Activated CD8-positive, alpha-beta memory T cell treated with anti-CD3 and anti-CD28 coated beads for 4 hours (primary cell): ENCODE data around the gene HERPUD1.
"Not testable (repeated sequence)": the region's sequence is repeated elsewhere in the genome, so short reads cannot be mapped to it uniquely, and the experiment has no call there.

ENCODE experiments used
- DNase-seq, 2 donors: peaks; one replicate each; pipeline ENCODE4 v3.0.0-alpha.2; 2020; ENCODE audit warnings: low read depth in 2 of 2

The HERPUD1 gene, protein sequence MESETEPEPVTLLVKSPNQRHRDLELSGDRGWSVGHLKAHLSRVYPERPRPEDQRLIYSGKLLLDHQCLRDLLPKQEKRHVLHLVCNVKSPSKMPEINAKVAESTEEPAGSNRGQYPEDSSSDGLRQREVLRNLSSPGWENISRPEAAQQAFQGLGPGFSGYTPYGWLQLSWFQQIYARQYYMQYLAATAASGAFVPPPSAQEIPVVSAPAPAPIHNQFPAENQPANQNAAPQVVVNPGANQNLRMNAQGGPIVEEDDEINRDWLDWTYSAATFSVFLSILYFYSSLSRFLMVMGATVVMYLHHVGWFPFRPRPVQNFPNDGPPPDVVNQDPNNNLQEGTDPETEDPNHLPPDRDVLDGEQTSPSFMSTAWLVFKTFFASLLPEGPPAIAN

DNA sequence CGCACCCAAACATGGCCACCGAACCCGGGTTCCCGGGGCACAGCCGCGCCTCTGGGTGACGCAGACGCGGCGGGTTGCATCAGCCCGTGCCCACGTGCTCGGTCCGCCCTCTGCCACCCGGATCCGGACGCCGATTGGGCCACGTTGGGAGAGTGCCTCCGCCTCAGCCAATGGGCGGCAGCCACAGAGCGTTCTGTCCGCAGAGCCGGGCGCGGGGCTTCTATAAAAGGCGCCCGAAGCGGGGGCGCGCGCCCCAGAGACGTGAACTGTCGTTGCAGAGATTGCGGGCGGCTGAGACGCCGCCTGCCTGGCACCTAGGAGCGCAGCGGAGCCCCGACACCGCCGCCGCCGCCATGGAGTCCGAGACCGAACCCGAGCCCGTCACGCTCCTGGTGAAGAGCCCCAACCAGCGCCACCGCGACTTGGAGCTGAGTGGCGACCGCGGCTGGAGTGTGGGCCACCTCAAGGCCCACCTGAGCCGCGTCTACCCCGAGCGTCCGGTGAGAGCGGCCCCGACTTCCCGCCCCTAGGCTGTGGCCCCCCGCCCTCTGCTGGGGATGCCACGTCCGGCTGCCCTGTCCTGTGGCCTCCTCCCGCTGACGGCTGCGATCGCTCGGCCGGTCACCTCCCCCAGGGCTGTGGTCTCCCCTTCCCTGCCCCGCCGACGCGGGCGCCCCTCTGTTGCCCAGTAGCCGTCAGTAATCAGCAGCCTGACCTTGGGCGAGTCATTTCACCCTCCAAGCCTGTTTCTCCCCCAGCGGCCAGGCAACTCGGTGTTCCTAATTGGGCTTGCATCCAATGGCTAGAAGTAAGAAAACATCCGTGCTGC lies at the start of gene HERPUD1:
Gene HERPUD1, plus strand, starts transcription at position 251 of the 829 bp plus-strand sequence. Its CDS starts 103 bp downstream, at position 354.
- peak; percentile 98 for DNase-seq

DNA sequence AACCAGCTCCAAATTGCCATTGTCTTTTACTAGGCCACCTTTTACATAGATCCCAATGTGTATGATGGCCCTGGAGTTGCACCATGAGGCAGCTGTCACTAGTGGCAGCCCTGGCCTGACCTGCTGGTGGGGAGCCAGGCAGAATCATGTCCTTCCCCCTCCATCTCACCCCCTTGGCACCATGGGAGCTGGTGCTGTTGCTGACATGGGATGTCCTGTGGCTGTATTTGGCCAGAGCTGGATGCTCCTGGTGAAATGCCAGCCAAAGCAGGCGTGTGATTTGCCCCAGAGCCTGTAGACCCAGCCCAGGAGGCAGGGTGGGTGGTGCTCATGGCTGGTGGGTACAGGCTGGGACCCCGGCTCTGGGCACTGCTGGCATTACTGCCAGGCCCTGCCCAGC lies 48.4 kb upstream of the HERPUD1 start:
- no peak for DNase-seq

DNA sequence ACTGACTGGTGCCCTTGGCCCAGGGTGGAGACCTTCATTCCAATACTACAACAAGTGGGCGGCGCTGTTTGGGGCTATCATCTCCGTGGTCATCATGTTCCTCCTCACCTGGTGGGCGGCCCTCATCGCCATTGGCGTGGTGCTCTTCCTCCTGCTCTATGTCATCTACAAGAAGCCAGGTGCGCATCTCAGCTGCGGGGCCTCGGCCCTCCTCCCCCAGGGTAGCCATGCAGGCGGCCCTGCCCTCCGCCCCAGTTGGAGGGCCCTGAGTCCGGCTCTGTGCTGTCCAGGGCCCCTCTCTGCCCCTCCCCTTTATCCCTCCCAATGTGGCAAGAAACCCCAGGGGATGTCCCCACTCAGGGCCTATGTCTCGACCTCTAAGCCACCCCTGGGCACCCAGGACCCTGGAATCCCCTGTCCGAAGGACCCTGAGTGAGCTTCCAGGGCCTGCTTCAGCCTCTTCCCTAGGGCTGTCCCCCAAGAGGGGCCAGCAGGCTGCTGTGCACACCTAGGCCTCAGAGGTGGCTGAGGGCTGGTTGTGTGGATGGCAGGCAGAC lies 47.8 kb upstream of the HERPUD1 start:
- DNase-seq, result no peak

DNA sequence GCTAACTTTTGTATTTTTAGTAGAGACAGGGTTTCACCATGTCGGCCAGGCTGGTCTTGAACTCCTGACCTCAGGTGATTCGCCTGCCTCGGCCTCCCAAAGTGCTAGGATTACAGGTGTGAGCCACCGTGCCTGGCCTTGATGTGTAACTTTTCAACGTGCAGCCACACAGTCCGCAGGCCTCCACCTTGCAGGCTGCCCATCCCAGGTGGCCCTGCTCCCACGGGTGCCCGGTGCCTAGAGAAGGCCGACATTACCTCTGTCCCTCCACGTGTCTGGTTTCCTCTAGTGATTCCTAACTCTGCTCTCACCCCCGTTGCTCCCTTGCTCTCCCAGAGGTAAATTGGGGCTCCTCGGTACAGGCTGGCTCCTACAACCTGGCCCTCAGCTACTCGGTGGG lies 47.0 kb upstream of the HERPUD1 start:
- not testable (repeated sequence) for DNase-seq

DNA sequence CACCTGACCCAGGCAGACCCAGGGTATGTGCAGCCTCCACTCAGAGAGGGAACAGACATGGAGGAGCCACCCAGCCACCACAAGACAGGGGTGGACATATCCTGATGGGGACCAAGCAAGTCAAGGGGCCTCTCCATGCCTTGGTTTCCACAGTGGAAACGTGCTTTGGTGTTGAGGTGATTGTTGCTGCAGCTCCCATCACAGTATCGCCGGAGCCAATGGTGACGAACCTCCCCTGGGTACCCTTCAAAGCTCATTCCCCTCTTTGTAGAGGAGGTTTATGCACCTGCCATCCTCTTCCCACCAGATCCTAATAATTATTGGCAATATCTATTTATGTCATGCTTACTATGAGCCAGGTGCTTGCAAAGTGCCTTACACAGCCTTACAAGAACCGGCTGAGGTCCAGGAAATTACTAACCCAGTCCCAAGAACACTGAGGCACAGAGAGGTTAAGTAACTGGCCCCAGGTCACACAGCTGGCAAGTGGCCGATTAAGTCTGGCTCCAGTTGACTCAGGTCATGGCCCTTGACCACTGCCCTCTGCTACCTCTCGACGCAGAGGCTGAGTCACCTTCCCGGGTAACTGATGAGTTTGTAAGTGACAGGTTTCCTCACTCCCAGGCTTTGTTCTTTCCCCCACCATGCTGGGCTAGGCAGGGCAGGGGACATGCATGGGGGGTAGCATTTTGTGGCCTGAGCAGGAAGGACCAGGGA lies 46.3 kb upstream of the HERPUD1 start:
- no peak for DNase-seq

DNA sequence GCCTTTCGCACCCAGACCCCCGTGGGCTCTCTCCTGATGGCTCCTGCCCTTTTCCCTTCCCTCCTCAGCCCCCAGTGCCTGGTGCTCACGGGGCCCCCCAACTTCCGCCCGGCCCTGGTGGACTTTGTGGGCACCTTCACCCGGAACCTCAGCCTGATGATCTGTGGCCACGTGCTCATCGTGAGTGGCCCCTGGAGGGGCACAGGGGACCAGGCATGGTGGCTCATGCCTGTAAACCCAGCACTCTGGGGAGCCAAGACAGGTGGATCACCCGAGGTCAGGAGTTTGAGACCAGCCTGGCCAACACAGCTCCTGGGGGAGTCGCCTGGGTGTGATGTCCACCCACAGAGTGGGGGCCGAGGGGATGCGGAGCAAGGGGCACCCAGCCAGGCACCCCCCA lies 45.6 kb upstream of the HERPUD1 start:
- DNase-seq, result no peak

DNA sequence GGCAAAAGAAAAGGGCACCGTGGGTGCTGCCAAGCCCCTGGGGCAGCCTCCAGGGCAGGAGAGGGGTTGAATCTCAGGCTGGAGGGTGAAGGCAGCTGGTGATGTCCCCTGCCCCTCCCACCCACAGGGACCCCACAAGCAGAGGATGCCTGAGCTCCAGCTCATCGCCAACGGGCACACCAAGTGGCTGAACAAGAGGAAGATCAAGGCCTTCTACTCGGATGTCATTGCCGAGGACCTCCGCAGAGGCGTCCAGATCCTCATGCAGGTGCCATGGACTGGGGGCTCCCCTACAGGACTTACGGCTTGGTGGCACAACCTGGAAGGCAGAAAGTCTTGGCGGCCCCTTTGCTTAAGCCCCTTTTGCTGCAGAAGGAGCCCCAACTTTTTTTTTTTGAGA lies 45.1 kb upstream of the HERPUD1 start:
- no peak for DNase-seq

DNA sequence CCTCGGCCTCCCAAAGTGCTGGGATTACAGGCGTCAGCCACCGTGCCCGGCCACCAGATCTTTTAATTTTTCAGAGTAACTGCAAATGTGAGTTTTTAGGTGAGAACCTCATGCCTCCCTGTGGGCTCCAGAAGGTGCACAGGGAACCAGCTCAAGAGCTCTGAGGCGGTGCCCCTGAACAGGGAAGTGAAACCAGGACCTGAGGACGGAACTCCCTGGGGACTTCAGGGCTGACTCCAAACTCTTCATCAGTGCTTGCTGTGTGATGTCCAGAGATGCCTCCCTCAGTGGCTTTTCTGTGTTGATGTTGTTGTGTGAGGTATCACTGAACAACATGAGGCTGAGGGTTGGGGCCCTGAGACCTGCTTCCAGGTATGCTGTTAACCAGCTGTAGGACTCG lies 43.1 kb upstream of the HERPUD1 start:
- DNase-seq, result no peak

DNA sequence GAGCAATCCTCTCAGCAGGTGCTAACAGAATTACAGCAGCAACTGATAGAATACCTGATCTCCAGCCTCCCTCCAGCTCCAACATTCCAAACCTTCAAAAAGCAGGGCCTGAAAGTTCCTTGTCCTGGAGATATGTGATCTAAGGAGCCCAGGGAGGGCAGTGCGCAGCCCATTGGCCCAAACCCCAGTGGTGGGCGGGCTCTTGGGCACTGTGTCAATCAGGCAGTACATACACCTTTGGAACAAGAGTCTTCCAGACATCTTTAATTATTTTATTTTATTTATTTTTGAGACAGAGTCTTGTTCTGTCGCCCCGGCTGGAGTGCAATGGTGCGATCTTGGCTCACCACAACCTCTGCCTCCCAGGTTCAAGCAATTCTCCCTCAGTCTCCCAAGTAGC lies 42.7 kb upstream of the HERPUD1 start:
- DNase-seq, result no peak

DNA sequence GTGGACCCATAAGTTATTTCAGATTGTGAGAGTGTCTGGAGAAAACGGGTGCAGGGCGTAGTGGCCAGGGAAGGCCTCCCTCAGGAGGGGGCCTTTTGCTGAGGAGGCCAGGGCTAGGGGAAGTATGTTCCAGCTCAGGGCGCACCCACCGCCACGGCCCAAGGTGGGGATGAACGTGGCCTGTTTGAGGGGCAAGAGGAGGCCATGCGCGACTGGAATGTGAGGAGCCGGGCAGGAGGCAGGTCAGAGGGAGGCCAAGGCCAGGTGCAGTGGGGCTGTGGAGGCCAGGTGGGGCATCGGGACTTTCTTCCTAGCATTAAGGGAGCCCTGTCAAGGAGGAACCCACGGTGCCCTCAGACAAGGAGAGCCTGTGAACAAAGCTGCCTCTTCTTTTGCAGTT lies 40.3 kb upstream of the HERPUD1 start:
- no peak for DNase-seq

DNA sequence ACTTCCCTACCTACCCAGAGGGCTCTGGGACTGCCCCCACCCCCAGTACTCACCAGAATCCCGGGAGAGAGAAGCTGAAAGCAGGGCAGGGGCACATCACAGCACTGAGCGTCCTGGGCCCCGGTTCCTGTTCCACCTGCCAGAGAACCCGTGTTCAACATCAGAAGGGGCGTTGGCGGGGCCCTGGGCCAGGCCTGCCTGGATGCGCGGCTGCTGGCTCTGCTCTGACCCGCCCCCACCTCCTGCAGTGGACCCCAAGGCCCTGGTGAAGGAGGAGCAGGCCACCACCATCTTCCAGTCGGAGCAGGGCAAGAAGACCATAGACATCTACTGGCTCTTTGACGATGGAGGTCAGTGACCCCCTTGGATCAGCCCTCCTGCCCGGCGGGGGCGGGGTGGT lies 39.2 kb upstream of the HERPUD1 start:
- DNase-seq, result no peak

DNA sequence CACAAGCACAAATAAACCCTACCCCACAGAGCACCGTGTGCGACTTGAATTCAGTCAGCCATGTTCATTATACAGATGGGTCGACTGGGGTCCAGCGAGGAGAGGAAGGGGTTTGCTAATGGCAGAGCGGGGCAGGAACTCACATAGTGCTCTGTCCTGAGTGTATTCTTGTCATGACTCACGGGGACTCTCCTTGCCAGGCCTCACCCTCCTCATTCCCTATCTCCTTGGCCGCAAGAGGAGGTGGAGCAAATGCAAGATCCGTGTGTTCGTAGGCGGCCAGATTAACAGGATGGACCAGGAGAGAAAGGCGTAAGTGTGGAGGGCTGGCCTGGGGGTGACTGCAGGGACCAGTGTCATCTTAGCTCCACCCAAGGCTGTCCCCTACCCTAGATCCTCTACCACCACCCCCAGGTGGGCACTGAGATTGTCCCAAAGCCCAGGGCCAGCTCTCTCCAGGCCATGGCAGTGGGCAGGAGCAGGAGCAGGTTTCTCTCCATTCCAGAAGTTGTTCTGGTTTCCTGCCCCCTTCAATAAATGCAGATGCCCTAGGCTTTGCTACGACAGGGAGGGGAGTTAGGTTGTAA lies 37.5 kb upstream of the HERPUD1 start:
- DNase-seq, result no peak

DNA sequence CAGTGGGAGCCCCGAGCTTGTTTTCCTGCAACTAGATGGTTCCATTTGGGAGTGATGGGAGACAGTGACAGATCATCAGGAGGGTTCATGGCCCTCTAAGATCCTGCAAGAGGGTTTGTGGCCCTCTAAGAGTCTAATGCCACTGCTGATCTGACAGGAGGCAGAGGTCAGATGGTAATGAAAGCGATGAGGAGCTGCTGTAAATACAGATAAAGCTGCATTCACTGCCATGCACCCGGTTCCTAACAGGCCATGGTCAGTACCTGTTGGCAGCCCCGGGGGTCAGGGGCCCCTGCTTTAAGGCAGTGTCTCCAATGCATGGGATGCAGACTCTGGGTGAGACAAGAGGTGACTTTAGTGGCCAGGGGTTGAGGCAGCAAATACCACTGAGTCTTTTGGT lies 36.1 kb upstream of the HERPUD1 start:
- no peak for DNase-seq

DNA sequence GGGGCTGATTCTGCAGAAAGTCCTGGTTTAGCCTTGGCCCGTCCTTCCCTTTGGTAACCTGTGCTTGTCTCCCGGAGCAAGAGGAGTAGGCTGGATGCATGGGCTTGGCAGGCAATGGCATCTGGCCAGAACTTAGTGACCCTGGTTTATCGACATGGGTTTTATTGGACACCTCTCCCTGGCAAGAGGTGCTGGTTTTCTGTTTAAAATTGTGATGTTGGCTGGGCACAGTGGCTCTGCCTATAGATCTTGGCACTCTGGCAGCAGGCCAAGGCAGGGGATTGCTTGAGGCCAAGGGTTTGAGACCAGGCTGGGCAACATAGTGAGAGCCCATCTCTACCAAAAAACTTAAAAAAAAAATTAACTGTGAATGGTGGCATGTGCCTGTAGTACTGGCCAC lies 35.7 kb upstream of the HERPUD1 start:
- DNase-seq, result no peak

DNA sequence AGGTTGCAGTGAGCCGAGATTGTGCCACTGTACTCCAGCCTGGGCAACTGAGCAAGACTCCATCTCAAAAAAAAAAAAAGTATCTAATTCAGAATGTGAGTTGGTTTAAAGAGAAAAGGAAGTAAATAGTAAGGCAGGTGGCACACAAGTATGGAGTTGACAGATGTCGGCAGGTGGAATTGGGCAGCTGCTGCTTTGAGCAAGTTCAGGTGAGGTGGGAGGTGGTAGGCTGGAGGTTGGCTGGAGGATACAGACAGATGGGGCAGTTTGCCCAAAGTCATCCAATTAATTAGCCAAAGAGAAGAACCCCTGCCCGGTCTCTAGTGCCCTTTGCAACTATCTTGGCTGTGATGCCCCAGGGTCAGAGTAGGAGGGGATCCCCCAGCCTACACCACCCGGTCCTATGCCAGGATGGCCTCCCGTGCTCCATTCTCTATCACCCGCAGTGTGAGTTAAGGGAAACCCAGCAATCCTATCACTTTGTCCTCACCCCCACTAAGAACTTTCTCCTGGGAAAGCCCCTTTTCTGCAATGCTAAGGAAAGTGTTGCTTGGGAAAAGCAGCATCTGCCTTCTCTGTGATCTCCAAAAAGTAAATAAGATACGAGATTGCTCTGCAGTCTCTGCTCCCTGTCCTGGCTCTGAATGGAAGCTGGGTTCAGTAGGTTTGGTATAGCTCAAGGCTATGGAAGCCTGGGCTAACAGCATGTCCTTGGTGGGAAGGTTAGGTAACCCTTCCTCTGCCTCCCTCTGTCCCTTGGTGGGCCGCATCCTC lies 34.7 kb upstream of the HERPUD1 start:
- DNase-seq, result no peak

DNA sequence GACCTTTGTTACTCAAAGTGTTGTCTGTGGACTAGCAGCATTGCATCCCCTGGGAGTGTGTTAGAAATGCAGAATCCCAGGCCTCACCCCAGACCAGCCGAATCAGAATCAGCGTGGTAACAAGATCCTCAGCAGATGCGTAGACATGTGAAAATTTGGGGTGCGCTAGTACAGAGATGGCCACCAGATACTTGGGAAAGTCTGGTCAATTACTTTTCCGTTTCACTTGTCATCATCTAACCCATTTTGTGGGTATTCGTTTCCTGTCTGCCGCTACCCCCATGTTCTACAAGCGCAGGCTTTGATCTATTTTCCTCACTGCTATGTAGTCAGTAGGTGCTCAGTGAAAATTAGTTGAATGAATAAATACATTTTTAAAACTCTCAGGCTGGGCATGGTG lies 33.1 kb upstream of the HERPUD1 start:
- no peak for DNase-seq

DNA sequence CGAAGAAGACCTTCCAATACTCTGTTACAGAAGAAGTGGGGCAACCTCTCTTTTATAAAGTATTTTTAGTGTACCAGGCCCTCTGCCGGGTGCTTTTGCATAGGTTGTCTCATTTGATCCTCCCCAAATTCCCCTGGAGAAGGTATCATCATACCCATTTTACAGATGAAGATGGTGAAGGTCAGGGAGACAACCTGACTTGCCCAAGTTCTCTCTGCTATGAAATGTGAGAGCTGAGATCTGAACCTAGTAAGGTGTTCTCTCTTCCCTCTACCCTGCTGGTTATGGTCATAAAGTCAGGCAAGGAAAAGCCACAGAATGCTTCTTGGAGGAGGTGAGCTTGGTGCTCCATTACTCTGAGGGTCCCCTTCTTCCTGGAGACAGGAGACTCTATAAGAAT lies 28.1 kb upstream of the HERPUD1 start:
- no peak for DNase-seq

DNA sequence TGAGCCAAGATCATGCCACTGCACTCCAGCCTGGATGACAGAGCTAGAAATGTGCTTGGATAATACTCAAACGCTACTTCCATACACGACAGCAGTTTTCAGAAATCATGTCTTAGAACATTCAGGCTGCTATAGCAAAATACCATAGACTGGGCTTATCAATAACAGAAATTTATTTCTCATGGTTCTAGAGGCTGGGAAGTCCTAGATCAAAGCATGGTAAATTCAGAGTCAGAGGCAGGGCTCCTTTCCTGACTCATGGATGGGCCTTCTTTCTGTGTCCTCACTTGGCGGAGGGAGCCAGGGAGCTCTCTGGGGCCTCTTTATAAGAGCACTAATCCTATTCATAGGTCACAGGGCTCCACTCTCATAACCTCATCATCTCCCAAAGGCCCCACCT lies 24.5 kb upstream of the HERPUD1 start:
- no peak for DNase-seq

DNA sequence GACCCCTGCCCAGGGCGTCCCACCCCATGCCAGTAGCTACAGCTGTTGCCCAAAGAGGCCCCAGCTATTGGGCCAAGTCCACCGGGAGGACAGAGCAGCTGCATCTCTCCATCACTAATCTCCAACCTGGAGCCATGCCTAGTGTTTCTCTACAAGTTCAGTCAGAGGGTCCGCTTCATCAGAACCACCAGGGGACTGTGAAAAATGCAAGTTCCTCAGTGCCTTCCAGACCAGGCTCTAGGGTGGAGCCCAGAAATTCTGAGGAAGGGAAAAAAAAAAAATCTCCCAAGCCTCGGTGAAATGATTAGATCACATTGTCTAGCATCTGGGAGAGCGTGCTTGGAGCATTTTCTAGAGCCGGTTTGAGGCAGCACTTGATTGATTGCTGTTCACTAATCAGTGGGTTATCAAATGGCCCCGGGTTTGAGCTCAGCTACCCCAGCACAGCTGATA lies 22.4 kb upstream of the HERPUD1 start:
- no peak for DNase-seq

DNA sequence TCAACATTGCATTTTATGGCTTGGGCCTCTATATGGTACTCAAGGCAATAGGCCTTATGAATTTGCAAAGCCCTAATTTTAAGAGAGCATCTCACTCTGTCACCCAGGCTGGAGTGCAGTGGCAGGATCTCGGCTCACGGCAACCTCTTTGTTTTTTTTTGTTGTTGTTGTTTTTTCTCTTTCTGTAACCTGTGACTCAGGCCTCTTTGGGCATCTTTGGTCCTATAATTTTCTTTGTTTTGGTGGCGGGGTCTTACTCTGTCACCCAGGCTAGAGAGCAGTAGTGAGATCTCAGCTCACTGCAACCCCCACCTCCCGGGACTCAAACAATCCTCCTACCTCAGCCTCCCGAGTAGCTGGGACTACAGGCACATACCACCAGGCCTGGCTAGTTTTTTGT lies 21.8 kb upstream of the HERPUD1 start:
- no peak for DNase-seq
